Nephron (organoid): ENCODE data around the gene NFATC1.

ENCODE experiments used
- H3K27ac Mint-ChIP-seq, 3 experiments: 2 replicates each; pipeline ENCODE4 v1.8.0; 2020; ENCODE audit warnings: mixed read lengths in 3 of 3, mild to moderate bottlenecking in 2 of 3, moderate library complexity in 1 of 3
- H3K27me3 Mint-ChIP-seq: 2 replicates; pipeline ENCODE4 v1.8.0; 2021; ENCODE audit warnings: low read depth, mild to moderate bottlenecking, moderate library complexity, mixed read lengths
- H3K36me3 Mint-ChIP-seq: 2 replicates; pipeline ENCODE4 v1.8.0; 2020; ENCODE audit warnings: low read depth, mixed read lengths
- H3K4me1 Mint-ChIP-seq: 2 replicates; pipeline ENCODE4 v1.8.0; 2020; ENCODE audit warnings: mixed read lengths
- H3K4me3 Mint-ChIP-seq, 3 experiments: 2 replicates each; pipeline ENCODE4 v1.8.0; 2020; ENCODE audit warnings: mild to moderate bottlenecking in 3 of 3, mixed read lengths in 3 of 3, moderate library complexity in 2 of 3
- H3K9me3 Mint-ChIP-seq: 2 replicates; pipeline ENCODE4 v1.8.0; 2020; ENCODE audit warnings: mixed read lengths
- CTCF ChIP-seq, 3 experiments: fragments of 200-600 bp; sonication (generic); IDR thresholded peaks; one replicate each; pipeline ENCODE4 v1.5.0; 2021; ENCODE audit warnings: antibody characterized with exemption in 3 of 3; ENCODE audit not compliant: unreplicated experiment in 3 of 3

NFATC1 gene

DNA sequence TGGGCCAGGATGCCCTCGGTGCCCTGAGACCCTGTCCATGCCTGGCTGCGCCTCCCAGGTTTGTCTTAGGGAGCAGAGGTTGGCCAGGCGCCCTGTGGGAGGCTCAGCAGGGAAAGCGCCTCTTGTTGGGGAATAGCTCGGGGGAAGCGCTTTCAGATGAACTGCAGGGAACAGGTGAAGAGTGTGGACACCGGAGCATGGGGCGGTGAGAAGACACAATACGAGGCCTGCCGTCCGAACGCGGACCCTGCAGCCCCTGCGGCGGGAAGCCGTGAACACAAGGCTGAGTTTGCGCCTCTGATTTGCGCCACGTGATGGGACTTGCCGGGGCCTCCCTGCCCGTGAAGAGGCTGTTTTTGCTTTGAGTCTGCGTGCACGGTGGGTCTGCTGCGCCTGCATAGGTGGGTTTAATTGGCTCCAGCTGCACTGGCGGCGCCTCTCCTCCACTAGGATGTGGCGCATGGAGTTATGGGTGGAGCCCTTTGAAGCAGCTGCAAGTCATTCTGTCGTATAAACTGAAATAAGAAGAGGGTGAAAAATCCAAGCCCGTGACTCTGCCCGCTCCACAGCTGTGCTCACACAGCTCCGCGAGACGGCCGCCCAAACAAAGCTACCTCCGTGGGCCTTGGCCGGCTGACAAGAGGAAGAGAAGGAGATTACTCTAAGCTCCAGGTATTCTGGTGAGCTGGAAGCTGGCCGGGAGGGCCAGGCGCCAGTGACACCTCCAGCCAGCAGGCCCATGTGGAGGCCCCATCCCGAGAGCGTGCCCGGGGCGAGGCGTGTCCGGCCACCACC, 180.4 kb downstream of the NFATC1 start:
- H3K9me3 Mint-ChIP-seq, result peaks cover 11% of the 10 kb centered on the region
- H3K4me3 Mint-ChIP-seq, result peak overlapping the region; percentile 41 to 70 (median 69)
- peaks cover 5% of the 10 kb centered on the region for H3K27me3 Mint-ChIP-seq

DNA sequence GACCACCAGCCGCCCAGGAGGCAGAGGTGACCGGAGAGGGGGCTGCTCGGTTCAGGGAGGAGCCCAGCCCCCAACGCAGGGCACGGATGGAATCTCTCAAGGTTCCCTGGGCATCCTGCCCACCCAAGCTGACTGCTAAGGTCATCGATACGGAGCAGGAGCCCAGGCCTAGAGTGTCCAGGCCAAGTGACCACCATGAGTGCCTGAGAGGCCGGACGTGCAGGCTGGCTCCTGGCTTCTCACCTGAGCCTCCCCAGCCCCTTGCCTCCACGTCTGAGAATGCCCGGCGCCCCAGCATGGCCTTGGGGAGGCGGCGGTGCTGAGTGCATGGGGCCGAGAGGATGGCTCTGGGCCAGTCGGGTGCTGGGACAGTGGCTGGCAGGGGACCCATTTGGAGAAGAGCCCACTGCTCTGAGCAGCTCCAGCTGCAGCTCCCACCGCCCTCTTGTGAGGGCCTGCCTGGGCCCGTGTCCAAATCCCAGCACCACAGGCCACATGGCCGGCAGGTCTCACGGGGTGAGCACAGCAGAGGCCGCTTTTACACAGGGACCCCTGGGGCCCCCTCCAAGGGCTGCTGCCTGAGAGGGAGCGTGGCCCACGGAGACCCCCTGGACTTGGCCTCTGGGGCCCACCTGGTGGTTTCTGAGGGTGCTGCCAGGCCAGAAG, 181.1 kb downstream of the NFATC1 start:
- no peak for TF ChIP-seq CTCF (IDR thresholded peaks at IDR 0.05; ENCODE audit: unreplicated experiment in 3 of 3)
- Mint-ChIP-seq H3K4me3 (no peak overlapping the region), H3K27me3 (peaks cover 5% of the 10 kb centered on the region), H3K27ac (peak overlapping the region; percentile 63 to 95 (median 93)), H3K9me3 (peaks cover 9% of the 10 kb centered on the region), H3K36me3 (peaks cover 7% of the 10 kb centered on the region), H3K4me1 (peaks cover 50% of the 10 kb centered on the region)

More for the DNA sequence above, 180.4 kb downstream of the NFATC1 start:
- Mint-ChIP-seq H3K36me3 (peaks cover 7% of the 10 kb centered on the region), H3K4me1 (peaks cover 52% of the 10 kb centered on the region), H3K27ac (peak overlapping the region; percentile 93 to 98 (median 95))
- peak in 1 of 3 experiments; percentile 8 for TF ChIP-seq CTCF (IDR thresholded peaks at IDR 0.05; ENCODE audit: unreplicated experiment in 3 of 3)

DNA sequence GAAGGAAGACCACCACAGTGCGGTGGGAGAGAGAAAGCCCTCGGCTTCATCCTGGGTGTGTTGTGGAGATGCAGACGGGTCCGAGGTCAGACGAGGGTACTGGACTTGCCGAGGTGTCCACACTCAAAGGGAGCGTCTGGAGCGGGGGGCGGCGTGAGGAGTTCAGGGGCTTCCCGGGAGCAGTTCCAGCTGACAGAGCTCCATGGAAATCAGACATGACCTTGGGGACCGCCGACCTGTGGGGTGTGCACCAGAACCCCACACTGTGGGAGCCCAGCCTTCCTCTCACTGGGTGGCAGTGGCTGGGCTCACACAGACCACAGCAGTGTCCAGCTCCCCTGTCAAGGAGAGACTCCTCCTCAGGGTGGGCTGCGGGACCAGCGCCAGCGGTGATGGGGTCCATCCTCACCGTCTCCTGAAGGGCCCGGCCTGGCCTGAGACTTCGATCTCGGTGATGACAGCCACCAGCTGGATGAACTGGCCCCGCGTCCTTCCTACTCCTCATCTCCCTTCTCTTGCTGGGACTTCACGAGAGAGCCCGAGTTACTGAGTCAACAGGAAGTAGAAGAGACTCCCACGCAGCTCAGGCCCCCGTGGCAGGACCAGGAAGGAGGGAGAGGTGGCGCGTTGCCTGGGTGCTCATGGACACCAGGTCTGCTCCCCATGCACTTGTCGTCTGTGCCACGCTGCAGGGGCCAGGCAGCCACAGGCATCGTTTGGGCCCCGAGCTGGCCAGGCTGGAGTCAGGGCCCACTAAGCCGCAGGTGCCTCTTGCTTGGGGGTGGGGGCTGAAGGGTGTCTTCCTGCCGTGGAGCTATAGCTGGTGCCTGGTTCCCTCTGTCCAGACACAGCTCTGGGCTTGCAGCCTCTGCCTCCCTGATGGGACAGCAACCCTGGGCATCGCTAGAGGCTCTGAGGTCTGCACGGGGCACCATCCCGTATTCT, 182.0 kb downstream of the NFATC1 start:
- H3K27me3 Mint-ChIP-seq, result no peaks in the 10 kb centered on the region
- no peak overlapping the region for H3K4me3 Mint-ChIP-seq
- H3K4me1 Mint-ChIP-seq, result peaks cover 43% of the 10 kb centered on the region
- TF ChIP-seq CTCF (IDR thresholded peaks at IDR 0.05; ENCODE audit: unreplicated experiment in 3 of 3), result no peak
- H3K36me3 Mint-ChIP-seq, result no peaks in the 10 kb centered on the region
- peak overlapping the region; percentile 63 to 95 (median 86) for H3K27ac Mint-ChIP-seq
- H3K9me3 Mint-ChIP-seq, result peaks cover 3% of the 10 kb centered on the region

DNA sequence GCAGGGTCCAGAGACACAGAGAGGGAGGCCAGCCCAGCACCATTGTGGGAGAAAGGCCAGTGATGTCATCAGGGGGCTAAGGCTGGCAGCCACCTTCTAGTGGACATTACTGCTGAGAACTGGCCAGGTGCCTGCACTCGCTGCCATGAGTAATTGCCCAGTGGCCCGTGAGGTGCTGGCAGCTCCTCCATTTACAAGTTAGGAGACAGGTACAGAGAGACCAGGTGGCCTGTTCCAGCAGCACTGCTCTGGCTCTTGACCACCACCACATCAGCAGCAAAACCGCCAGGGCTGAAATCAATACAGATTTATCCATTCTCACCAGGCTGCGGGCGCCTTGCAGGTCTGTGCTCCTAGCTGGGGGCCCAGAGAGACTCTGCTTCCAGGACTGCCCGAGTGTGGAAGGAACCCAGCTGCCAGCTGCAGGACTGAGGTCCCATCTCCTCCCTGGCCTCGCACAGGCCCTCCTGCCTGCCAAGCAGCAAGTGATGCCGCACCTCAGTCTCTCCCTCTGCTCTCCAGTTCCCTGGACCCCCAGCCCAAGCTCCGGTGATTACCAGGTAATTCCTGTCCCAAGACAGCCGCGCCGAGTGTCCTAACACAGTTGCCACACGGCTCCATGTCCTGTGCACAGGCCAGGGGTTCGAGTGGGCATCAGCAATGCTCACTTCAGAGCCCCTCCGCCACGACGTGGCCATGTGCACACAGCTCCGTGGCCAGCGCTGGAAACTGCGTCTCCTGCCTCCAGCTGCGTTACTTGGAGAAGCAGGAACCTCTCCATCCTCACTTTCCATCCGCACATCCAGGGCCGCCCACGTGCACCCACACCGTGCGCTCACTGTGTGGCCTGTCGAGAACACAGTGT, 182.9 kb downstream of the NFATC1 start:
- Mint-ChIP-seq H3K4me3 (no peak overlapping the region), H3K36me3 (no peaks in the 10 kb centered on the region), H3K27me3 (peaks cover 3% of the 10 kb centered on the region), H3K27ac (peak overlapping the region; percentile 31 to 95 (median 35)), H3K9me3 (no peaks in the 10 kb centered on the region), H3K4me1 (peaks cover 50% of the 10 kb centered on the region)
- no peak for TF ChIP-seq CTCF (IDR thresholded peaks at IDR 0.05; ENCODE audit: unreplicated experiment in 3 of 3)
